GM12875 (cell line): ENCODE measurements around the gene SFI1.

Experiments
- H3K4me3 ChIP-seq: one replicate; pipeline ENCODE4 v1.5.1; 2011; ENCODE audit warnings: low read depth, low read length, control low read depth
- TF ChIP-seq, protein P1 (sequence below): IDR thresholded peaks from 2 replicates; pipeline ENCODE4 v1.5.1; 2011; ENCODE audit warnings: low read depth, mild to moderate bottlenecking, control low read depth, inconsistent platforms, low read length, moderate library complexity, borderline replicate concordance; ENCODE audit not compliant: insufficient read depth

The SFI1 gene

GRCh38 chr22:31628969-31629708, 132.8 kb downstream of the SFI1 start:
- H3K4me3 ChIP-seq, result peak overlapping the region; percentile 80
- TF ChIP-seq, protein P1, sequence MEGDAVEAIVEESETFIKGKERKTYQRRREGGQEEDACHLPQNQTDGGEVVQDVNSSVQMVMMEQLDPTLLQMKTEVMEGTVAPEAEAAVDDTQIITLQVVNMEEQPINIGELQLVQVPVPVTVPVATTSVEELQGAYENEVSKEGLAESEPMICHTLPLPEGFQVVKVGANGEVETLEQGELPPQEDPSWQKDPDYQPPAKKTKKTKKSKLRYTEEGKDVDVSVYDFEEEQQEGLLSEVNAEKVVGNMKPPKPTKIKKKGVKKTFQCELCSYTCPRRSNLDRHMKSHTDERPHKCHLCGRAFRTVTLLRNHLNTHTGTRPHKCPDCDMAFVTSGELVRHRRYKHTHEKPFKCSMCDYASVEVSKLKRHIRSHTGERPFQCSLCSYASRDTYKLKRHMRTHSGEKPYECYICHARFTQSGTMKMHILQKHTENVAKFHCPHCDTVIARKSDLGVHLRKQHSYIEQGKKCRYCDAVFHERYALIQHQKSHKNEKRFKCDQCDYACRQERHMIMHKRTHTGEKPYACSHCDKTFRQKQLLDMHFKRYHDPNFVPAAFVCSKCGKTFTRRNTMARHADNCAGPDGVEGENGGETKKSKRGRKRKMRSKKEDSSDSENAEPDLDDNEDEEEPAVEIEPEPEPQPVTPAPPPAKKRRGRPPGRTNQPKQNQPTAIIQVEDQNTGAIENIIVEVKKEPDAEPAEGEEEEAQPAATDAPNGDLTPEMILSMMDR, result peak; percentile 19; the same call in 1 of the 2 replicates

GRCh38 chr22:31629741-31630184, 133.4 kb downstream of the SFI1 start:
- peak overlapping the region; percentile 80 for H3K4me3 ChIP-seq
- TF ChIP-seq, protein P1, result 0 out of 2 replicates have a peak, but pooled peaks have one; percentile 0

DNA sequence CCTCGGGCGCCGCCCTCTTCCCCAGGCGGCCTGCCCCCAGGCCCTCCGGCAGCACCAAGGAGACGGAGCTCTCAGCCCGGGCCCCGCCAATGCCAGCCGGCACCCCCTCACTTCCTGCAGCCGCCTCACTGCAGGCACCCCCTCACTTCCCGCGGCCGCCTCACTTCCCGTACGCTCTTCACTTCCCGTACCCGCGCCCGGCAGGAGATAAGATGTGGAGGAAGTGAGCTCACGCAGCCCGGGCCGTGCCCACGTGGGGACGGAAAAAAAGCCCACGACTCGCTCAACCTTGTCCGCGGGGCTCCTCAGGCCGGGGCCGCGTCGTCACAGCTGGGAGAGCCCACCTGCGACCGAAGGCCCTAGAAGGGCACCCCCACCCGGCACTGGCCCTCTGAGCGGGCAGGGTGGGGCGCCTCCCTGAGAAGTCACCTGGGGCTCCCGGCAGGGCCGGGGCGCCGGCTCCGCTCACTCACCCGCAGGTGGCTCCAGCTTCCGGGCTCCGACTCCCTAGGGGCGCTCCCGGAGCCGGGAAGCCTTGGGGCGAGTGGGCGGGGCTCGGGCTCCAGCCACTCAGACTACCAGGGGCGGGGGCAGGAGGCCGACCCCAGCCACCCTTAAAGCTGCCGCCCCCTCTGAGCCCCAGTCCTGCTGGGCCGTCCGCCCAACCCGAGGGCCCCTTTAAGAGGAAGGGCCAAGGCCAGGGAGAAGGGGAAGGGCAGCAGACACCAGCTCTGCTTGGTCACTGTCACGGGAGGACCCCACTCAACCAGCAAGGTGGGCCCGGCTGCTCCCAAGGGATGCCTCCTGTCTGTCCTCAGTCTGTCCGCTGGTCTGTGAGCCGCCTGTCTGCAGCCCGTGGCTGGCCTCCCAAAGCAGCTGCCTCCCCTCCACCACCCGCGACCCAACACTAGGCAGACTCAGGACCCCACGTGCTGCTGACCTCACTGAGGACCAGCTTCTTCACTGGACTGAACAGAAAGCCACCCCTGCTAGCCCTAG, 134.3 kb downstream of the SFI1 start:
- H3K4me3 ChIP-seq, result peak overlapping the region; percentile 80

DNA sequence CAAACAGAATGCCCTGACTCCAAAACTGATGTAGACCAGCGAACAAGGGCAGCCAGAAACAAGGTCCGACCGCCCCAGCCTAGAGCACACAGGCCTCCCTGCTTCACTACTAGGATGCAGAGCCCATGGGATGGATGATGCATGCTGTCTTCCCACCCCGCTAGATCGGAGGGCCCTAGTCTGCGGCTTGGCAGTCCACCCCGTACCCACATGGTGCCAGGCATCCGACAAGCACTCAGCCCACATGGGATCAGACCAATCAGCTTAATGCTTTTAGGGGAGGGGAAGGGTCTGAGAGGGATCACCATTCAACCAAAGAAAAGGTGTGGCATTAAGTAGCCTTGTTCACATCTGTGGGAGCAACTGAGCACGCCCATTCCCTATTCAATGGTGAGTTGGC, 135.1 kb downstream of the SFI1 start:
- TF ChIP-seq, protein P1, result no peak
- peak overlapping the region; percentile 80 for H3K4me3 ChIP-seq

More for the DNA sequence above, 134.3 kb downstream of the SFI1 start:
- TF ChIP-seq, protein P1, result no peak

GRCh38 chr22:31635638-31636306, 139.4 kb downstream of the SFI1 start:
- TF ChIP-seq, protein P1, result no peak

GRCh38 chr22:31637447-31637890, 141.1 kb downstream of the SFI1 start:
- H3K4me3 ChIP-seq, result peak overlapping the region; percentile 65
- TF ChIP-seq, protein P1, result peak; percentile 48; the same call in 1 of the 2 replicates

More at GRCh38 chr22:31635638-31636306, 139.4 kb downstream of the SFI1 start:
- no peak overlapping the region for H3K4me3 ChIP-seq
